Activated naive CD4-positive, alpha-beta T cell treated with anti-CD3 and anti-CD28 coated beads, Interleukin-2, amount 10 ng/mL, durations not matched to agents 7 days and 5 days (primary cell): Measurements from ENCODE around the gene TSG101.
A peak's percentile ranks its signal among the peaks of the same experiment; 100 is the strongest.

Experiments used
- CTCF ChIA-PET: fragments of 350-600 bp; sonication (Branson Sonifier 250); formaldehyde crosslinking; loops from one replicate; lab custom pipeline; 2021; ENCODE audit warnings: antibody characterized with exemption; lab: Charles Lee
- DNase-seq: peaks from one replicate; pipeline ENCODE4 v3.0.0-alpha.2; 2020
- H3K27ac Mint-ChIP-seq: one replicate; pipeline ENCODE4 v1.8.0; 2021; ENCODE audit warnings: mild to moderate bottlenecking, moderate library complexity, mixed read lengths
- H3K27me3 Mint-ChIP-seq: one replicate; pipeline ENCODE4 v1.8.0; 2021; ENCODE audit warnings: mild to moderate bottlenecking, mixed read lengths
- H3K36me3 Mint-ChIP-seq: one replicate; pipeline ENCODE4 v1.8.0; 2021; ENCODE audit warnings: mixed read lengths
- H3K4me1 Mint-ChIP-seq: one replicate; pipeline ENCODE4 v1.8.0; 2021; ENCODE audit warnings: mixed read lengths
- H3K4me3 Mint-ChIP-seq: one replicate; pipeline ENCODE4 v1.8.0; 2021; ENCODE audit warnings: mild to moderate bottlenecking, moderate library complexity, mixed read lengths
- H3K9me3 Mint-ChIP-seq: one replicate; pipeline ENCODE4 v1.8.0; 2021; ENCODE audit warnings: mixed read lengths

The TSG101 gene

GRCh38 chr11:18485913-18486528 is 40.7 kb downstream of the TSG101 start:
- DNase-seq, result no peak

GRCh38 chr11:18479063-18479462 is 47.7 kb downstream of the TSG101 start:
- Mint-ChIP-seq H3K4me1 (no peaks in the 10 kb centered on the region), H3K4me3 (no peak overlapping the region), H3K27me3 (no peaks in the 10 kb centered on the region), H3K36me3 (peaks cover 58% of the 10 kb centered on the region), H3K27ac (no peak overlapping the region), H3K9me3 (no peaks in the 10 kb centered on the region)
- DNase-seq, result no peak
- CTCF ChIA-PET, result no interaction called here

More at GRCh38 chr11:18485913-18486528, 40.7 kb downstream of the TSG101 start:
- no peaks in the 10 kb centered on the region for H3K4me1 Mint-ChIP-seq
- H3K36me3 Mint-ChIP-seq, result peaks cover 56% of the 10 kb centered on the region
- no peaks in the 10 kb centered on the region for H3K27me3 Mint-ChIP-seq
- H3K27ac Mint-ChIP-seq, result no peak overlapping the region
- CTCF ChIA-PET, result no interaction called here
- H3K4me3 Mint-ChIP-seq, result no peak overlapping the region
- H3K9me3 Mint-ChIP-seq, result no peaks in the 10 kb centered on the region

GRCh38 chr11:18472587-18472986 is 54.2 kb downstream of the TSG101 start:
- Mint-ChIP-seq H3K36me3 (peaks cover 10% of the 10 kb centered on the region), H3K4me3 (no peak overlapping the region), H3K4me1 (no peaks in the 10 kb centered on the region), H3K9me3 (no peaks in the 10 kb centered on the region), H3K27ac (no peak overlapping the region), H3K27me3 (no peaks in the 10 kb centered on the region)
- DNase-seq, result no peak
- CTCF ChIA-PET, result no interaction called here

GRCh38 chr11:18471995-18472394 is 54.7 kb downstream of the TSG101 start:
- H3K36me3 Mint-ChIP-seq, result peaks cover 8% of the 10 kb centered on the region
- H3K9me3 Mint-ChIP-seq, result no peaks in the 10 kb centered on the region
- no peak overlapping the region for H3K4me3 Mint-ChIP-seq
- H3K27ac Mint-ChIP-seq, result no peak overlapping the region
- no peak for DNase-seq
- CTCF ChIA-PET, result no interaction called here
- H3K27me3 Mint-ChIP-seq, result no peaks in the 10 kb centered on the region
- no peaks in the 10 kb centered on the region for H3K4me1 Mint-ChIP-seq

GRCh38 chr11:18468961-18469360 is 57.8 kb downstream of the TSG101 start:
- DNase-seq, result no peak
- no peaks in the 10 kb centered on the region for H3K9me3 Mint-ChIP-seq
- no peak overlapping the region for H3K4me3 Mint-ChIP-seq
- no peaks in the 10 kb centered on the region for H3K4me1 Mint-ChIP-seq
- CTCF ChIA-PET, result interaction anchor here (1.0 to 1.6 kb wide), 3 partner anchors 182 to 225 kb away, joined by 3 read pairs; no protein-coding TSS in a partner anchor
- H3K27ac Mint-ChIP-seq, result no peak overlapping the region
- peaks cover 1% of the 10 kb centered on the region for H3K36me3 Mint-ChIP-seq
- no peaks in the 10 kb centered on the region for H3K27me3 Mint-ChIP-seq

GRCh38 chr11:18468059-18468458 is 58.7 kb downstream of the TSG101 start:
- Mint-ChIP-seq H3K4me1 (no peaks in the 10 kb centered on the region), H3K4me3 (no peak overlapping the region), H3K9me3 (no peaks in the 10 kb centered on the region), H3K27ac (no peak overlapping the region), H3K27me3 (no peaks in the 10 kb centered on the region), H3K36me3 (peaks cover 1% of the 10 kb centered on the region)
- CTCF ChIA-PET, result interaction anchor here (1.0 kb wide), 1 partner anchor 183 kb away, joined by 3 read pairs; no protein-coding TSS in a partner anchor
- DNase-seq, result no peak

GRCh38 chr11:18466402-18466801 is 60.3 kb downstream of the TSG101 start:
- H3K4me1 Mint-ChIP-seq, result no peaks in the 10 kb centered on the region
- no peak for DNase-seq
- no peaks in the 10 kb centered on the region for H3K9me3 Mint-ChIP-seq
- no peak overlapping the region for H3K27ac Mint-ChIP-seq
- CTCF ChIA-PET, result no interaction called here
- H3K4me3 Mint-ChIP-seq, result no peak overlapping the region
- H3K27me3 Mint-ChIP-seq, result no peaks in the 10 kb centered on the region
- peaks cover 1% of the 10 kb centered on the region for H3K36me3 Mint-ChIP-seq

- Mint-ChIP-seq H3K4me1 (no peaks in the 10 kb centered on the region), H3K27ac (no peak overlapping the region), H3K36me3 (no peaks in the 10 kb centered on the region), H3K4me3 (no peak overlapping the region), H3K9me3 (no peaks in the 10 kb centered on the region), H3K27me3 (no peaks in the 10 kb centered on the region)
- DNase-seq, result no peak
- CTCF ChIA-PET, result interaction anchor here (2.0 kb wide), 1 partner anchor 76 kb away, joined by 5 read pairs; no protein-coding TSS in a partner anchor
These were observed 63.3 kb downstream of the TSG101 start for GRCh38 chr11:18463439-18463838.

- H3K27me3 Mint-ChIP-seq, result no peaks in the 10 kb centered on the region
- no peaks in the 10 kb centered on the region for H3K4me1 Mint-ChIP-seq
- H3K9me3 Mint-ChIP-seq, result no peaks in the 10 kb centered on the region
- CTCF ChIA-PET, result interaction anchor here (2.0 kb wide), 1 partner anchor 78 kb away, joined by 5 read pairs; no protein-coding TSS in a partner anchor
- H3K27ac Mint-ChIP-seq, result no peak overlapping the region
- no peak for DNase-seq
- H3K4me3 Mint-ChIP-seq, result no peak overlapping the region
- H3K36me3 Mint-ChIP-seq, result no peaks in the 10 kb centered on the region
These were observed 64.8 kb downstream of the TSG101 start for GRCh38 chr11:18461909-18462308.

- Mint-ChIP-seq H3K4me1 (peaks cover 4% of the 10 kb centered on the region), H3K36me3 (no peaks in the 10 kb centered on the region), H3K4me3 (no peak overlapping the region), H3K27me3 (peaks cover 10% of the 10 kb centered on the region), H3K9me3 (no peaks in the 10 kb centered on the region), H3K27ac (no peak overlapping the region)
- DNase-seq, result no peak
- CTCF ChIA-PET, result no interaction called here
These were observed 67.1 kb downstream of the TSG101 start for GRCh38 chr11:18459634-18460033.

- H3K27me3 Mint-ChIP-seq, result peaks cover 15% of the 10 kb centered on the region
- H3K36me3 Mint-ChIP-seq, result no peaks in the 10 kb centered on the region
- CTCF ChIA-PET, result interaction anchor here (1.0 kb wide), 1 partner anchor 265 kb away, joined by 3 read pairs; no protein-coding TSS in a partner anchor
- peaks cover 4% of the 10 kb centered on the region for H3K4me1 Mint-ChIP-seq
- H3K4me3 Mint-ChIP-seq, result no peak overlapping the region
- H3K9me3 Mint-ChIP-seq, result no peaks in the 10 kb centered on the region
- DNase-seq, result no peak
- no peak overlapping the region for H3K27ac Mint-ChIP-seq
These were observed 69.3 kb downstream of the TSG101 start for GRCh38 chr11:18457450-18457849.

- CTCF ChIA-PET, result interaction anchor here (1.2 kb wide), 1 partner anchor 195 kb away, joined by 3 read pairs; no protein-coding TSS in a partner anchor
- no peaks in the 10 kb centered on the region for H3K9me3 Mint-ChIP-seq
- no peaks in the 10 kb centered on the region for H3K36me3 Mint-ChIP-seq
- peaks cover 4% of the 10 kb centered on the region for H3K4me1 Mint-ChIP-seq
- H3K4me3 Mint-ChIP-seq, result no peak within 1 kb of the TSS
- no peak within 1 kb of the TSS for H3K27ac Mint-ChIP-seq
- DNase-seq, result peak; percentile 25
- peaks cover 18% of the 10 kb centered on the region for H3K27me3 Mint-ChIP-seq
These were observed 70.9 kb downstream of the TSG101 start, which contains the start of gene LDHAL6A for GRCh38 chr11:18455686-18456372. Gene LDHAL6A (plus strand): TSS chr11:18455856. CDS start chr11:18456681, 825 bp downstream.

GRCh38 chr11:18452927-18453326 is 73.8 kb downstream of the TSG101 start:
- no peak for DNase-seq
- CTCF ChIA-PET, result no interaction called here
- H3K4me3 Mint-ChIP-seq, result no peak overlapping the region
- no peak overlapping the region for H3K27ac Mint-ChIP-seq
- no peaks in the 10 kb centered on the region for H3K9me3 Mint-ChIP-seq
- H3K4me1 Mint-ChIP-seq, result peaks cover 4% of the 10 kb centered on the region
- peaks cover 36% of the 10 kb centered on the region for H3K27me3 Mint-ChIP-seq
- H3K36me3 Mint-ChIP-seq, result no peaks in the 10 kb centered on the region

- no peaks in the 10 kb centered on the region for H3K4me1 Mint-ChIP-seq
- H3K27me3 Mint-ChIP-seq, result peaks cover 25% of the 10 kb centered on the region
- H3K27ac Mint-ChIP-seq, result no peak overlapping the region
- no peaks in the 10 kb centered on the region for H3K9me3 Mint-ChIP-seq
- DNase-seq, result no peak
- H3K36me3 Mint-ChIP-seq, result no peaks in the 10 kb centered on the region
- CTCF ChIA-PET, result no interaction called here
- H3K4me3 Mint-ChIP-seq, result no peak overlapping the region
These were observed 77.5 kb downstream of the TSG101 start for GRCh38 chr11:18449251-18449650.

- Mint-ChIP-seq H3K4me3 (no peak overlapping the region), H3K9me3 (peaks cover 9% of the 10 kb centered on the region), H3K36me3 (no peaks in the 10 kb centered on the region), H3K4me1 (no peaks in the 10 kb centered on the region), H3K27ac (no peak overlapping the region), H3K27me3 (no peaks in the 10 kb centered on the region)
- no peak for DNase-seq
- CTCF ChIA-PET, result no interaction called here
These were observed 88.1 kb downstream of the TSG101 start for GRCh38 chr11:18438691-18439090.
